Measurements from ENCODE around the gene PRDM8.

GRCh38 chr4:80207172-80207583 is 9.9 kb downstream of the PRDM8 start:
- TF ChIP-seq CTCF (IDR thresholded peaks at IDR 0.05) (no peak), POLR2A (IDR thresholded peaks at IDR 0.05) (no peak)

Measured in uterus (tissue), 2 donors.